GM04503 (cell line): ENCODE measurements around the gene PITPNM1.
"Not testable (repeated sequence)": the region's sequence is repeated elsewhere in the genome, so short reads cannot be mapped to it uniquely, and the experiment has no call there.

Source experiments
- DNase-seq: peaks from one replicate; pipeline ENCODE4 v3.0.0-alpha.2; 2012; ENCODE audit warnings: low read depth

The PITPNM1 gene

GRCh38 chr11:67504950-67505581, at the start of gene PITPNM1:
Gene PITPNM1, minus strand, starts transcription at chr11:67505363. Its CDS starts 1,183 bp downstream, at chr11:67504180.
- no peak for DNase-seq

GRCh38 chr11:67551697-67552096, 46.5 kb upstream of the PITPNM1 start:
- DNase-seq = not testable (repeated sequence)

GRCh38 chr11:67551127-67551526, 46.0 kb upstream of the PITPNM1 start:
- no peak for DNase-seq

GRCh38 chr11:67548555-67549110, 43.5 kb upstream of the PITPNM1 start:
- DNase-seq = no peak

GRCh38 chr11:67548112-67548511, 42.9 kb upstream of the PITPNM1 start:
- not testable (repeated sequence) for DNase-seq

GRCh38 chr11:67545280-67545679, 40.1 kb upstream of the PITPNM1 start:
- DNase-seq = no peak

GRCh38 chr11:67544616-67545242, 39.6 kb upstream of the PITPNM1 start:
- DNase-seq = no peak

- no peak for DNase-seq
Measured at GRCh38 chr11:67543585-67543984, 38.4 kb upstream of the PITPNM1 start.

- DNase-seq = no peak
Measured at GRCh38 chr11:67542971-67543370, 37.8 kb upstream of the PITPNM1 start.

- DNase-seq = no peak
Measured at GRCh38 chr11:67542169-67542568, 37.0 kb upstream of the PITPNM1 start.

GRCh38 chr11:67541198-67541597, 36.0 kb upstream of the PITPNM1 start:
- no peak for DNase-seq

GRCh38 chr11:67539550-67539949, 34.4 kb upstream of the PITPNM1 start:
- no peak for DNase-seq

- no peak for DNase-seq
Measured at GRCh38 chr11:67538823-67539505, 33.8 kb upstream of the PITPNM1 start.

- no peak for DNase-seq
Measured at GRCh38 chr11:67538306-67538705, 33.1 kb upstream of the PITPNM1 start.

GRCh38 chr11:67535561-67535960, 30.4 kb upstream of the PITPNM1 start:
- no peak for DNase-seq

- no peak for DNase-seq
Measured at GRCh38 chr11:67534070-67534679, 29.0 kb upstream of the PITPNM1 start.

- no peak for DNase-seq
Measured at GRCh38 chr11:67532889-67533288, 27.7 kb upstream of the PITPNM1 start.

- DNase-seq = no peak
Measured at GRCh38 chr11:67530282-67530592, 25.1 kb upstream of the PITPNM1 start.

GRCh38 chr11:67528376-67528775, 23.2 kb upstream of the PITPNM1 start:
- no peak for DNase-seq

GRCh38 chr11:67525275-67525976, 20.3 kb upstream of the PITPNM1 start:
- DNase-seq = no peak

- no peak for DNase-seq
Measured at GRCh38 chr11:67524480-67524808, 19.3 kb upstream of the PITPNM1 start.
